Left lung (tissue), 10 donors: ENCODE results near the gene SKAP2. TPM values are rescaled to one million over a fixed set of nuclear protein-coding genes. Genes with fewer than 3 reads are reported as not detected.

ENCODE experiments used
- ATAC-seq: fragments of 200-7000 bp; cut with Tn5 transposase; one replicate; pipeline ENCODE4 v1.9.1; 2020; ENCODE audit warnings: moderate library complexity
- DNase-seq, 4 donors: peaks; one replicate each; pipeline ENCODE4 v3.0.0-alpha.2; 2013 to 2020
- H3K27ac ChIP-seq, 2 donors: fragments of 200-600 bp; sonication (generic) in 1 of 2; one replicate each; pipeline versions ENCODE4 v1.5.0 to v1.8.0; 2020 to 2021
- H3K27me3 ChIP-seq, 2 donors: fragments of 200-600 bp; sonication (generic) in 1 of 2; one replicate each; pipeline versions ENCODE4 v1.5.0 to v1.8.0; 2020 to 2021
- H3K36me3 ChIP-seq, 2 donors: fragments of 200-600 bp; sonication (generic) in 1 of 2; one replicate each; pipeline versions ENCODE4 v1.5.0 to v1.8.0; 2020 to 2021
- H3K4me1 ChIP-seq, 2 donors: fragments of 200-600 bp; one replicate each; pipeline ENCODE4 v1.8.0; 2021
- H3K4me3 ChIP-seq, 2 donors: fragments of 200-600 bp; sonication (generic) in 1 of 2; one replicate each; pipeline versions ENCODE4 v1.5.0 to v1.8.0; 2020 to 2021; ENCODE audit warnings: mild to moderate bottlenecking in 1 of 2
- H3K9me3 ChIP-seq, 2 donors: fragments of 200-600 bp; sonication (generic) in 1 of 2; one replicate each; pipeline versions ENCODE4 v1.5.0 to v1.8.0; 2020 to 2021
- intact Hi-C, 2 donors: fragments of 100-400 bp; cut with DNase I; formaldehyde crosslinking; loops; one replicate each; pipeline versions ENCODE4 v1.11.2 to v1.14.2; 2022
- polyA plus RNA-seq, 6 donors: library from polyadenylated mRNA; unstranded; fragments of 120-200 nt; gene quantifications; one replicate each; pipeline ENCODE4 v1.2.1, GENCODE V29; 2013; ENCODE audit not compliant: insufficient read length in 6 of 6
- total RNA-seq, 2 donors: library from RNA; stranded (reverse); fragmentation: NEBNext Ultra II Directional; extraction: Animal tissue kit (Norgen Biotek cat#: 25700); gene quantifications; one replicate each; pipeline ENCODE4 v1.2.1, GENCODE V29; 2021
- TF ChIP-seq, protein P1 (sequence below), 2 donors: fragments of 200-600 bp; sonication (generic) in 1 of 2; IDR thresholded peaks; one replicate each; pipeline versions ENCODE4 v1.5.0 to v1.8.0; 2021; ENCODE audit warnings: antibody characterized with exemption in 2 of 2
- donor health status: DM: no; HTN: yes; CAD: no.
- donor health status: DM: no; HTN: no; CAD: no.

SKAP2 gene
- total and polyA plus RNA-seq, 8 donors = 43.5 to 61.0 (median 47.2) TPM

DNA sequence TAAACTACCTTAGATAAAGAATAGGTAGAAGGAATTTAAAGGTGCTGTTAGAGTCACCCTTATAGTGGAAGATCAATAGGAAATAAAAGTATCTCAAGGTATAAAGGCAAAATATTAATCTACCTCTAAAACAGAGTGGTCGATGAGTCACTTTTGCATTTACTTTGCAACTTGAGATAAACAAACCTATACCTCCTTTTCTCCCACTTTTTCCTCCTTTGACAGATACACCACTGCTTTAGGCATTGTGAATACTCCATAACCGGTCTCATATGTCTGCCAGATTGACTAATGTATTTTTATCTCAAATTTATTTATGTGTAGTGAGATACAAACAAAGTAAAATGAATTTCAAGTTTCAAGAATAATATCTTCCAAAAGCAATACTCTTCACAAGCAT is 193.5 kb downstream of the SKAP2 start:
- intact Hi-C loops = no loop called here

DNA sequence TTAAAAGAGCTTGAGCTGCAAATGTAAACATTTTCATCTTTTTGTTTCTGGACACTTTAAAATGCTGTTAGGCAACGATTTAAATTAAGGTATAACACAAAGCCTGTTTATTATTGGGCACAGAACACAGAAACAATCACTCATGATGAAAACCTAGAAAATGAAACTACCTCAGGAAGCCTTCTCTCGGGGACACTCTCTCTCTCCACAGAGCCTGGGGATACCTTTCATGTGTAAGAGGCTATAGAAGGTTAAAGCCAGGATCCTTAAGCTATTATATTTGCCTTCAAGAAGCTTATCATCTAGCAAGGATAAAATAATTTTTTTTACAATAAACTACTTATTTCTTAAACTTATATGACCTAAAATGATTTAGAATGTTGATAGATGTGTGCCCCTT is 194.1 kb downstream of the SKAP2 start:
- Histone ChIP-seq H3K27me3 (no peaks in the 10 kb centered on the region), H3K4me1 (peaks cover 0 to 13% of the 10 kb centered on the region in 2 donors), H3K9me3 (no peaks in the 10 kb centered on the region), H3K4me3 (no peak overlapping the region), H3K36me3 (no peaks in the 10 kb centered on the region), H3K27ac (no peak overlapping the region)
- no peak for ATAC-seq
- intact Hi-C loops = no loop called here
- TF ChIP-seq, protein P1, sequence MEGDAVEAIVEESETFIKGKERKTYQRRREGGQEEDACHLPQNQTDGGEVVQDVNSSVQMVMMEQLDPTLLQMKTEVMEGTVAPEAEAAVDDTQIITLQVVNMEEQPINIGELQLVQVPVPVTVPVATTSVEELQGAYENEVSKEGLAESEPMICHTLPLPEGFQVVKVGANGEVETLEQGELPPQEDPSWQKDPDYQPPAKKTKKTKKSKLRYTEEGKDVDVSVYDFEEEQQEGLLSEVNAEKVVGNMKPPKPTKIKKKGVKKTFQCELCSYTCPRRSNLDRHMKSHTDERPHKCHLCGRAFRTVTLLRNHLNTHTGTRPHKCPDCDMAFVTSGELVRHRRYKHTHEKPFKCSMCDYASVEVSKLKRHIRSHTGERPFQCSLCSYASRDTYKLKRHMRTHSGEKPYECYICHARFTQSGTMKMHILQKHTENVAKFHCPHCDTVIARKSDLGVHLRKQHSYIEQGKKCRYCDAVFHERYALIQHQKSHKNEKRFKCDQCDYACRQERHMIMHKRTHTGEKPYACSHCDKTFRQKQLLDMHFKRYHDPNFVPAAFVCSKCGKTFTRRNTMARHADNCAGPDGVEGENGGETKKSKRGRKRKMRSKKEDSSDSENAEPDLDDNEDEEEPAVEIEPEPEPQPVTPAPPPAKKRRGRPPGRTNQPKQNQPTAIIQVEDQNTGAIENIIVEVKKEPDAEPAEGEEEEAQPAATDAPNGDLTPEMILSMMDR (IDR thresholded peaks at IDR 0.05) = no peak
- no peak for DNase-seq

More for the DNA sequence above, 193.5 kb downstream of the SKAP2 start:
- ATAC-seq (no peak), DNase-seq (no peak)
- no peak overlapping the region for H3K4me3 ChIP-seq
- H3K27me3 ChIP-seq = no peaks in the 10 kb centered on the region
- H3K9me3 ChIP-seq = no peaks in the 10 kb centered on the region
- no peaks in the 10 kb centered on the region for H3K36me3 ChIP-seq
- H3K4me1 ChIP-seq = peaks cover 0 to 13% of the 10 kb centered on the region in 2 donors
- no peak overlapping the region for H3K27ac ChIP-seq
- TF ChIP-seq, protein P1 (IDR thresholded peaks at IDR 0.05) = no peak

DNA sequence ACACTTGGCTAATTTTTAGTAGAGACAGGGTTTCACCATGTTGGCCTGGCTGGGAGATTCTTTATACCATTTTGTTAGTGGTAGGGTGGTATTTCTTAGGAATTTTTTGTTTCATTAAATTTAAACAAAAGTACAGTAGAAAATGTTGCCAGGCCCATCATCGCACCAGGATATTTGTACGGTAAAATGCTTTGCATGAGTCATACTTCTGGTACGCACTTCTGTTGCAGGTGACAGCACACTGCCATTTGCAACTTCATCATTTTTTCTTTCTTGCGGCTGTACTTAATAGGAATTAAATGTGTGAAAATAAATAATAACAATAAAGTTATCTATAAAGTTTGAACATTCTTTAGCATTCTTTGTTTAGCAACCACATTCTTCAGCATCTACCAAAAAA is 195.6 kb downstream of the SKAP2 start:
- intact Hi-C loops = loop anchor here in 1 of 2 donors (5.0 kb wide), 1 partner anchor 297 kb away; no protein-coding TSS in a partner anchor
- ATAC-seq (no peak), DNase-seq (no peak)
- TF ChIP-seq, protein P1 (IDR thresholded peaks at IDR 0.05) = no peak
- Histone ChIP-seq H3K4me1 (peaks cover 0 to 13% of the 10 kb centered on the region in 2 donors), H3K27ac (no peak overlapping the region), H3K9me3 (no peaks in the 10 kb centered on the region), H3K27me3 (no peaks in the 10 kb centered on the region), H3K4me3 (no peak overlapping the region), H3K36me3 (no peaks in the 10 kb centered on the region)

DNA sequence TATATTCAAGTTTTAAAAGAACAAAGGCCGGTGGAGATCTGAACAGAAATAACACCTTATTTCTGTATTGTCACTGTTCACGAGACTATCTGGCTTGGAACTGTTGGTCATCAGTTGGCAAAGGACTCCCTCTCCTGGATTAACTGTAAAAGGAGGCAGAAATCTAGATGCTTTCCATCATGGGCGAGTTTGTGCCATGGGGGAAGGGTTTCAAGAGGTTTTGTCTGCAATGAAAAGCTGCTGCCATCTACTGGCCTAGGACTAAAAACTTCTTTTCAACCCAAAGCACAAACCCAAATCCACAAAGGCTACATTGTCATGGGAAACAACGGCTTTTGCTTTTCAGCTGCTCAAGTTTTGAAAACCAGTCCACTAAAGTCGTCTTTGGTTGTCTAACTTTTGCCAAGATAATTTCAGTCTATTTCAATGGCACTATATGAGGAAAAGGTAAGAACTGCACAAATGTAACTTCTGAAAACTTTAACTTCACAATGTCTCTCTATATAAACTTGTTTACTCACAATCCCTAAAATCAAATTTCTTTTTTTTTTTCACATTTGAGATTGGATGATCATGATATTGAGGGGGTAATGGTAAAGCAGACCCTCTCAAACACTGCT is 196.8 kb downstream of the SKAP2 start:
- Histone ChIP-seq H3K4me3 (no peak overlapping the region), H3K27me3 (no peaks in the 10 kb centered on the region), H3K27ac (no peak overlapping the region), H3K9me3 (no peaks in the 10 kb centered on the region), H3K36me3 (no peaks in the 10 kb centered on the region), H3K4me1 (peaks cover 0 to 13% of the 10 kb centered on the region in 2 donors)
- ATAC-seq (peak; percentile 94), DNase-seq (peak in 3 of 4 donors; percentile 55 to 95 (median 87))
- intact Hi-C loops = loop anchor here in 1 of 2 donors (5.0 kb wide), 1 partner anchor 295 kb away; no protein-coding TSS in a partner anchor
- TF ChIP-seq, protein P1 (IDR thresholded peaks at IDR 0.05) = peak; percentile 57 to 61

DNA sequence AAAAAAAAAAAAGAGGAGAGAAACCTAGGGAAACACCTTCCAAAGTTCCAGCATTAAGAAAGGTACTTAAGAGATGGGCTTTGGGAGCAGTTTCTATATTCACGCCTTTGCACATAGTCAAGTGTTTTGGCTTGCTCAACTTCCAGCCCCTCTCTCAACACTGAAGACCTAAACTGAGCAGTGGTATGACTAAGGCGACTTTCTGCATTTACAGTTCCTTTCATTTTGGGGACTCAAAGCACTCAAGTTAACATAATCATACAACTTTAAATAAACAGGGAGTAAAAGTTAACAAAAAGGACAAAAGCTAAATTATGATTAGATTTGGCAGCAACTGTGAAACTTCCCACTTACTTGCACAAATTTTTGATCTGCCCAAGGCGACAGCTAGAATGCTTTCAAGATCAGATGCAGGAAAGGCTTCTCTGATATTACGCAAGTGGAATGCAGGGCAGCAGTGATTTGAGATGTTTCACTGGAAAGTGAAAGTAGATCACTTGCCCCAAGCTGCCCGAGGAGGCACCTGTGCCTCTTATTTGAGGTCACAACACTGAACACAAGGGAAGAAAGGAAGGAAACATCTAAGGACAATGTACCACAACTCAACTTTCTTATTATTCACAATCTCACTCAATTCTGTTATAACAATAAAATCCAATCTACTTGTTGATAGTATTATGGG is 199.5 kb downstream of the SKAP2 start:
- no peak overlapping the region for H3K4me3 ChIP-seq
- no peaks in the 10 kb centered on the region for H3K36me3 ChIP-seq
- H3K4me1 ChIP-seq = peaks cover 0 to 13% of the 10 kb centered on the region in 2 donors
- H3K9me3 ChIP-seq = no peaks in the 10 kb centered on the region
- H3K27me3 ChIP-seq = no peaks in the 10 kb centered on the region
- TF ChIP-seq, protein P1 (IDR thresholded peaks at IDR 0.05) = no peak
- H3K27ac ChIP-seq = peak overlapping the region in 1 of 2 donors; percentile 30
- DNase-seq (peak in 1 of 4 donors; percentile 43), ATAC-seq (peak; percentile 87)
- intact Hi-C loops = loop anchor here in 1 of 2 donors (5.0 kb wide), 1 partner anchor 293 kb away; no protein-coding TSS in a partner anchor
